OCI-LY7 (cell line): Measurements from ENCODE around the gene PAK1. TPM values are rescaled to one million over a fixed set of nuclear protein-coding genes. Genes with fewer than 3 reads are reported as not detected.

Source experiments
- BruUV-seq: library from RNA; stranded (reverse); fragments of 400-500 nt; replicated peaks from 2 replicates; lab custom pipeline; 2021; lab: Mats Ljungman, UMichigan
- CTCF ChIA-PET: fragments of 300-600 bp; sonication (Branson Sonifier 250); formaldehyde crosslinking; loops from one replicate; lab custom pipeline; 2022; ENCODE audit warnings: antibody characterized with exemption; ENCODE audit not compliant: unreplicated experiment; lab: Charles Lee
- POLR2A ChIA-PET: fragments of 300-600 bp; sonication (Branson Sonifier 250); formaldehyde crosslinking; loops from one replicate; lab custom pipeline; 2022; ENCODE audit warnings: antibody characterized with exemption; lab: Charles Lee
- DNase-seq: peaks from one replicate; pipeline ENCODE4 v3.0.0-alpha.2; 2015; ENCODE audit warnings: low spot score
- H2AFZ ChIP-seq: fragments of 200-600 bp; sonication (generic), shearing (Covaris generic); 2 replicates; pipeline ENCODE4 v1.6.1; 2014; ENCODE audit warnings: mild to moderate bottlenecking, antibody characterized with exemption, low read length, moderate library complexity
- H3K27ac ChIP-seq: fragments of 200-600 bp; sonication (generic); 2 replicates; pipeline ENCODE4 v1.5.1; 2014; ENCODE audit warnings: mixed run types, low read depth, mild to moderate bottlenecking, moderate library complexity, low read length, inconsistent platforms; ENCODE audit not compliant: poor library complexity, severe bottlenecking
- H3K36me3 ChIP-seq: fragments of 200-600 bp; sonication (generic); 2 replicates; pipeline ENCODE4 v1.6.1; 2014; ENCODE audit warnings: mild to moderate bottlenecking, antibody characterized with exemption, low read length, moderate library complexity, mixed read lengths; ENCODE audit not compliant: insufficient read depth
- H3K4me1 ChIP-seq: fragments of 200-600 bp; sonication (generic); 2 replicates; pipeline ENCODE4 v1.5.1; 2014; ENCODE audit warnings: mild to moderate bottlenecking, low read length; ENCODE audit not compliant: insufficient read depth, poor library complexity, severe bottlenecking
- H3K4me2 ChIP-seq: fragments of 200-600 bp; sonication (generic); 2 replicates; pipeline ENCODE4 v1.6.1; 2014; ENCODE audit warnings: mild to moderate bottlenecking, low read length
- H3K4me3 ChIP-seq: fragments of 200-600 bp; sonication (generic); 2 replicates; pipeline ENCODE4 v1.5.1; 2014; ENCODE audit warnings: mild to moderate bottlenecking, low read depth, low read length; ENCODE audit not compliant: poor library complexity, severe bottlenecking
- H3K79me2 ChIP-seq: fragments of 200-600 bp; sonication (generic); 2 replicates; pipeline ENCODE4 v1.6.1; 2016; ENCODE audit warnings: low read depth, mild to moderate bottlenecking, low read length, moderate library complexity, mixed read lengths; ENCODE audit not compliant: insufficient read depth
- H3K9me2 ChIP-seq: fragments of 200-600 bp; sonication (generic); 2 replicates; pipeline ENCODE4 v1.6.1; 2016; ENCODE audit warnings: mild to moderate bottlenecking, low read length, mixed read lengths; ENCODE audit not compliant: insufficient read depth
- H3K9me3 ChIP-seq: fragments of 200-600 bp; sonication (generic); 2 replicates; pipeline ENCODE4 v1.6.1; 2014; ENCODE audit warnings: mild to moderate bottlenecking, mixed run types, low read length, mixed read lengths
- H4K20me1 ChIP-seq: fragments of 200-600 bp; sonication (generic); 2 replicates; pipeline ENCODE4 v1.6.1; 2014; ENCODE audit warnings: mild to moderate bottlenecking, antibody characterized with exemption, low read length, moderate library complexity, mixed read lengths; ENCODE audit not compliant: insufficient read depth
- EZH2phosphoT487 ChIP-seq: fragments of 200-600 bp; sonication (generic); IDR thresholded peaks from 2 replicates; pipeline ENCODE4 v1.6.1; 2018; ENCODE audit warnings: low read depth, borderline replicate concordance, mild to moderate bottlenecking, mixed run types, antibody characterized with exemption, low read length, moderate library complexity, mixed read lengths
- intact Hi-C: fragments of 100-400 bp; cut with micrococcal nuclease; formaldehyde crosslinking; loops from one replicate; pipeline ENCODE4 v1.10.0; 2022; ENCODE audit not compliant: unreplicated experiment
- total RNA-seq, 2 experiments: library from RNA; depleted of rRNA in 1 of 2; stranded (reverse); fragments of >200 nt in 1 of 2; shearing (Covaris generic) in 1 of 2; gene quantifications; 2 replicates each; pipeline ENCODE4 v1.2.3, GENCODE V29; 2014 to 2022
- TF ChIP-seq, protein P1 (sequence below): fragments of 200-600 bp; sonication (generic); conservative IDR thresholded peaks from 2 replicates; pipeline ENCODE4 v1.5.1; 2014; ENCODE audit warnings: mild to moderate bottlenecking, antibody characterized with exemption, low read length, moderate library complexity, mixed read lengths

Gene PAK1
- total RNA-seq, 2 experiments from 2014 or later: 1.0 to 3.4 TPM

DNA sequence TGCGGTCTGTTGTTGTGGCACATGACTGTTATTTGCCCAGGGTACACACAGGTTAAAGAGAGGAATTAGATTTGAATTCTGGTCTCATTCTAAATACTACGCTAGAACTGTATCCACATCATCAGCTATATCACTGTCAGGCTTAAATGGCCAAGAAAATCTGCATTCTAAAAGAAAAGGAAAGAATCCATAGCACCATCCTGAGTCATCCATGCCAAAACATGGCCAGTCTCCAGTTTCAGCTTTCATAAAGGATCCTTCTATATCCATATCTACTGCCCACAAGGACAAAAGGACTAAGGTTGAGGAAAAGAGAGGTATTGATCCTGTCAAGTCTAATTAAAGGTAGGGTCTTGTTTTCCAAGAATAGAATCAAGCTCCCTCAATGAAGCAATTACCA is 98.8 kb downstream of the PAK1 start:
- H3K9me2 ChIP-seq: no peaks in the 10 kb centered on the region
- POLR2A ChIA-PET: interaction anchor here (0.6 kb wide), 1 partner anchor 15 kb away, joined by 3 read pairs; no protein-coding TSS in a partner anchor
- no peaks in the 10 kb centered on the region for H4K20me1 ChIP-seq
- no peaks in the 10 kb centered on the region for H3K4me1 ChIP-seq
- BruUV-seq: no TSS peak
- H3K9me3 ChIP-seq: no peaks in the 10 kb centered on the region
- no peak for DNase-seq
- no peak for TF ChIP-seq EZH2phosphoT487
- TF ChIP-seq, protein P1, sequence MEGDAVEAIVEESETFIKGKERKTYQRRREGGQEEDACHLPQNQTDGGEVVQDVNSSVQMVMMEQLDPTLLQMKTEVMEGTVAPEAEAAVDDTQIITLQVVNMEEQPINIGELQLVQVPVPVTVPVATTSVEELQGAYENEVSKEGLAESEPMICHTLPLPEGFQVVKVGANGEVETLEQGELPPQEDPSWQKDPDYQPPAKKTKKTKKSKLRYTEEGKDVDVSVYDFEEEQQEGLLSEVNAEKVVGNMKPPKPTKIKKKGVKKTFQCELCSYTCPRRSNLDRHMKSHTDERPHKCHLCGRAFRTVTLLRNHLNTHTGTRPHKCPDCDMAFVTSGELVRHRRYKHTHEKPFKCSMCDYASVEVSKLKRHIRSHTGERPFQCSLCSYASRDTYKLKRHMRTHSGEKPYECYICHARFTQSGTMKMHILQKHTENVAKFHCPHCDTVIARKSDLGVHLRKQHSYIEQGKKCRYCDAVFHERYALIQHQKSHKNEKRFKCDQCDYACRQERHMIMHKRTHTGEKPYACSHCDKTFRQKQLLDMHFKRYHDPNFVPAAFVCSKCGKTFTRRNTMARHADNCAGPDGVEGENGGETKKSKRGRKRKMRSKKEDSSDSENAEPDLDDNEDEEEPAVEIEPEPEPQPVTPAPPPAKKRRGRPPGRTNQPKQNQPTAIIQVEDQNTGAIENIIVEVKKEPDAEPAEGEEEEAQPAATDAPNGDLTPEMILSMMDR: no peak
- no peak overlapping the region for H3K27ac ChIP-seq
- H3K4me3 ChIP-seq: no peak overlapping the region
- H2AFZ ChIP-seq: no peak overlapping the region
- CTCF ChIA-PET: no interaction called here
- intact Hi-C loops: no loop called here
- no peaks in the 10 kb centered on the region for H3K79me2 ChIP-seq
- H3K4me2 ChIP-seq: no peak overlapping the region
- H3K36me3 ChIP-seq: no peaks in the 10 kb centered on the region

DNA sequence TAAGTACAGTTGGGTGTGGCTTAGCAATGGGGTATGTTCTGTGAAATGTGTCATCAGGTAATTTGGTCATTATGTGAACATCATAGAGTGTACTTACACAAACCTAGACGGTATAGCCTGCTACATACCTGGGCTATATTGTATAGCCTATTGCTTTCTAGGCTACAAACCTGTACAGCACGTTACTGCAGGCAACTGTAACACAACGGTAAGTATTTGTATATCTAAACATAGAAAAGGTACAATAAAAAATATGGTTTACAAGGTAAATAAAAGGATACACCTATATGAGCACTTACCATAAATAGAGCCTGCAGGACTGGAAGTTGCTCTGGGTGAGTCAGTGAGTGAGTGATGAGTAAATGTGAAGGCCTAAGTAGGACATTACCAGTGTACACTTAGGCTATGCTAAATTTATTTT is 99.3 kb downstream of the PAK1 start:
- BruUV-seq: no TSS peak
- intact Hi-C loops: no loop called here
- TF ChIP-seq, protein P1: no peak
- TF ChIP-seq EZH2phosphoT487: no peak

GRCh38 chr11:77374108-77374507 is 99.8 kb downstream of the PAK1 start:
- TF ChIP-seq, protein P1: no peak
- ChIA-PET POLR2A (interaction anchor here (0.7 kb wide), 1 partner anchor 172 kb away, joined by 3 read pairs; no protein-coding TSS in a partner anchor), CTCF (no interaction called here)
- H3K4me2 ChIP-seq: no peak overlapping the region
- H3K9me3 ChIP-seq: no peaks in the 10 kb centered on the region
- no peaks in the 10 kb centered on the region for H4K20me1 ChIP-seq
- H3K36me3 ChIP-seq: no peaks in the 10 kb centered on the region
- no peak overlapping the region for H2AFZ ChIP-seq
- no TSS peak for BruUV-seq
- no peaks in the 10 kb centered on the region for H3K9me2 ChIP-seq
- intact Hi-C loops: no loop called here
- DNase-seq: no peak
- no peak overlapping the region for H3K4me3 ChIP-seq
- H3K4me1 ChIP-seq: no peaks in the 10 kb centered on the region
- H3K27ac ChIP-seq: no peak overlapping the region
- H3K79me2 ChIP-seq: no peaks in the 10 kb centered on the region

More for the DNA sequence above, 99.3 kb downstream of the PAK1 start:
- DNase-seq: no peak
- Histone ChIP-seq H3K27ac (no peak overlapping the region), H3K4me1 (no peaks in the 10 kb centered on the region), H3K9me3 (no peaks in the 10 kb centered on the region), H3K4me2 (no peak overlapping the region), H3K9me2 (no peaks in the 10 kb centered on the region), H3K79me2 (no peaks in the 10 kb centered on the region), H3K4me3 (no peak overlapping the region), H3K36me3 (no peaks in the 10 kb centered on the region), H2AFZ (no peak overlapping the region), H4K20me1 (no peaks in the 10 kb centered on the region)
- ChIA-PET CTCF (no interaction called here), POLR2A (no interaction called here)
